ENCODE data around the gene ABCF1. TPM values are rescaled to one million over a fixed set of nuclear protein-coding genes. Genes with fewer than 3 reads are reported as not detected.
"Not testable (repeated sequence)": the region's sequence is repeated elsewhere in the genome, so short reads cannot be mapped to it uniquely, and the experiment has no call there.

ABCF1 gene
- total and polyA plus RNA-seq, 9 of the 15 experiments (the other 6 are each of a cell fraction or from before 2014, with no cell fraction given), result 41.6 to 193 (median 102) TPM

GRCh38 chr6:30521952-30522351 is 49.3 kb upstream of the ABCF1 start:
- CTCF ChIA-PET (ENCODE audit: low intra/inter-chr PET ratio); H3K27ac ChIP-seq (ENCODE audit: extremely low read depth, low read depth, low read length); DNase-seq (ENCODE audit: extremely low read depth in 1 of 4, low spot score in 3 of 4); H3K4me2 ChIP-seq (ENCODE audit: insufficient read depth, low read length); H3K79me2 ChIP-seq (ENCODE audit: control insufficient read depth, insufficient read depth, low read length); H3K4me3 ChIP-seq; H3K36me3 ChIP-seq (ENCODE audit: control insufficient read depth, insufficient read depth, low read length); H3K4me1 ChIP-seq (replicated peaks in 1 of 2; ENCODE audit: control insufficient read depth in 2 of 2, insufficient read depth in 2 of 2, low read length in 2 of 2); H3K9me1 ChIP-seq (ENCODE audit: control insufficient read depth, insufficient read depth, low read length); BruUV-seq (replicated peaks); ATAC-seq; FAIRE-seq; intact Hi-C loops (cut with micrococcal nuclease); H3K27me3 ChIP-seq (ENCODE audit: control insufficient read depth in 2 of 2, insufficient read depth in 2 of 2, low read length in 2 of 2); in situ Hi-C loops (cut with MboI); H3K9me3 ChIP-seq (replicated peaks; ENCODE audit: control insufficient read depth, insufficient read depth, low read depth, low read length); H2AFZ ChIP-seq (ENCODE audit: low read depth, low read length); H3K9ac ChIP-seq (ENCODE audit: insufficient read depth in 1 of 2, low read depth in 2 of 2, low read length in 2 of 2); H4K20me1 ChIP-seq (replicated peaks; ENCODE audit: control insufficient read depth, insufficient read depth, low read length); TF ChIP-seq JUND (tag; IDR thresholded peaks at IDR 0.05; ENCODE audit: borderline replicate concordance, low read depth, low read length); ATF3 (CRISPR knock-in tag; conservative IDR thresholded peaks at IDR 0.05): not testable (repeated sequence)
- WGBS (ENCODE audit: insufficient coverage, low coverage, missing lambda C conversion rate), result 44% methylated on average over 5 of the region's 5 CpGs
- POLR2A ChIA-PET, result interaction anchor here (1.1 to 1.5 kb wide), 3 partner anchors 14 to 32 kb away, joined by 3 to 7 read pairs (median 3); no protein-coding TSS in a partner anchor
- 0 out of 2 replicates have a peak, but pooled peaks have one; percentile 14 for TF ChIP-seq CTBP1 (IDR thresholded peaks at IDR 0.05; ENCODE audit: borderline replicate concordance)
- TF ChIP-seq TRIM24 (IDR thresholded peaks at IDR 0.05), result peak; percentile 32 to 44; a peak in 1 of 4 replicates
- peak; percentile 30; the same call in 1 of the 2 replicates for TF ChIP-seq JUND (IDR thresholded peaks at IDR 0.05; ENCODE audit: borderline replicate concordance, low read depth, low read length)
- TF ChIP-seq, protein P1, sequence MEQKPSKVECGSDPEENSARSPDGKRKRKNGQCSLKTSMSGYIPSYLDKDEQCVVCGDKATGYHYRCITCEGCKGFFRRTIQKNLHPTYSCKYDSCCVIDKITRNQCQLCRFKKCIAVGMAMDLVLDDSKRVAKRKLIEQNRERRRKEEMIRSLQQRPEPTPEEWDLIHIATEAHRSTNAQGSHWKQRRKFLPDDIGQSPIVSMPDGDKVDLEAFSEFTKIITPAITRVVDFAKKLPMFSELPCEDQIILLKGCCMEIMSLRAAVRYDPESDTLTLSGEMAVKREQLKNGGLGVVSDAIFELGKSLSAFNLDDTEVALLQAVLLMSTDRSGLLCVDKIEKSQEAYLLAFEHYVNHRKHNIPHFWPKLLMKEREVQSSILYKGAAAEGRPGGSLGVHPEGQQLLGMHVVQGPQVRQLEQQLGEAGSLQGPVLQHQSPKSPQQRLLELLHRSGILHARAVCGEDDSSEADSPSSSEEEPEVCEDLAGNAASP (IDR thresholded peaks at IDR 0.05), result 0 out of 2 replicates have a peak, but pooled peaks have one; percentile 30
- TF ChIP-seq FOSL1 (tag; conservative IDR thresholded peaks at IDR 0.05), result peak; percentile 73
- TF ChIP-seq ATF3 (IDR thresholded peaks at IDR 0.05), result peak; percentile 54; the same call in 1 of the 2 replicates
- TF ChIP-seq L3MBTL2 (IDR thresholded peaks at IDR 0.05), result 0 out of 2 replicates have a peak, but pooled peaks have one; percentile 24
- TF ChIP-seq SMARCA4 (IDR thresholded peaks at IDR 0.05), result 0 out of 2 replicates have a peak, but pooled peaks have one; percentile 27

Measured in K562 (cell line).